ENCODE measurements around the gene RREB1. TPM values are rescaled to one million over a fixed set of nuclear protein-coding genes. Genes with fewer than 3 reads are reported as not detected.

The RREB1 gene
- total RNA-seq, 1 experiment from 2014 or later: 15.7 TPM

GRCh38 chr6:7216941-7217621 is 109.3 kb downstream of the RREB1 start:
- in situ Hi-C loops (cut with HindIII; ENCODE audit: low pct_unique_long_range_greater_than_20kb, low sequenced_read_pairs): no loop called here
- DNase-seq (ENCODE audit: low read depth, low spot score): no peak

DNA sequence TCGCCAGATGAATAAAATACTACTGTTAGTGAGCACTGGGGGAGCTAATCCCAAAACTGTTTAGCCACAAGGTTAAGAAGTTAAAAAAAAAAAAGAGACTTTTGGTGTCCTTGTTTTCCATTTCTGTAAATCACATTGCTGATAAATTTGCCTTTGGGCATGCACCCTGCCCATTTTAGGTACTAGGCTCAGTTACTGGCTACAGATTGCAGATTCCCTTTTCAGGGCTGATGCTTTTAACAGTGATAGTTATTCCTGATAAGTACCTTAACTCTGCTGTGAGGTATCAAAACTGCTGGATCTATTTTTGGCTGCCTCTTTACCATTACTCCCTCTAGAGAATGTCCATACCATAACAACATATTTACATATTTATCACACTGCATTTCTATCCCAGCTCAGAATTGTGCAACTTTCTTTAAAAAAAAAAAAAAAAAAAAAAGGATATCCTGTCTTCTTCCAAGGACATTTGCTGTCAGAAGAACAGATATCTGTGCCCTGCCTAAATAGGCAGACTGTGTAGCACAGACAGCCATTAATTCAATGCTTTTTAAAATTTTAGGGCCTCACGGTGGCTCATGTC is 110.7 kb downstream of the RREB1 start:
- in situ Hi-C loops (cut with HindIII; ENCODE audit: low pct_unique_long_range_greater_than_20kb, low sequenced_read_pairs): no loop called here

DNA sequence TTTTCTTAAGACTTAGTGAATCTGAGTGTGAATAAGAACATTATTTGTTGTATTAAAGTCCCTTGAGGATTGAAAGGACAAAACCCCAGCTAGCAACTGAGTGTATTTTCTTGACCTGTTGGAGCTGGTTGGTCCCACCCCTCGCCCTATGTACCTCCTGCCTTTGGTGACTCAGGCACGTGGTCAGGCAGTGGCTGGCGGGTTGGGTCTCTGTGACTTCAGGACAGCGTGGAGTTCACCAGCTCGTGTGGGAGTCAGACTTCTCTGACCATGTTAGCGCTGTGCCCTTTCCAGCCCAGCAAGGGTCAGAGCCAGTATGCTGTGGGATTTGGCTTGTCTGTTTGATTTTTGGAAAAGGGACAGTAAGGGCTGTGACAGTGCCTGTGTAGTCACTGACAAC is 111.5 kb downstream of the RREB1 start:
- DNase-seq (ENCODE audit: low read depth, low spot score): no peak
- in situ Hi-C loops (cut with HindIII; ENCODE audit: low pct_unique_long_range_greater_than_20kb, low sequenced_read_pairs): no loop called here

More for the DNA sequence above, 110.7 kb downstream of the RREB1 start:
- no peak for DNase-seq (ENCODE audit: low read depth, low spot score)

- DNase-seq (ENCODE audit: low read depth, low spot score): no peak
- in situ Hi-C loops (cut with HindIII; ENCODE audit: low pct_unique_long_range_greater_than_20kb, low sequenced_read_pairs): no loop called here
Measured at GRCh38 chr6:7222197-7222596, 114.4 kb downstream of the RREB1 start.

DNA sequence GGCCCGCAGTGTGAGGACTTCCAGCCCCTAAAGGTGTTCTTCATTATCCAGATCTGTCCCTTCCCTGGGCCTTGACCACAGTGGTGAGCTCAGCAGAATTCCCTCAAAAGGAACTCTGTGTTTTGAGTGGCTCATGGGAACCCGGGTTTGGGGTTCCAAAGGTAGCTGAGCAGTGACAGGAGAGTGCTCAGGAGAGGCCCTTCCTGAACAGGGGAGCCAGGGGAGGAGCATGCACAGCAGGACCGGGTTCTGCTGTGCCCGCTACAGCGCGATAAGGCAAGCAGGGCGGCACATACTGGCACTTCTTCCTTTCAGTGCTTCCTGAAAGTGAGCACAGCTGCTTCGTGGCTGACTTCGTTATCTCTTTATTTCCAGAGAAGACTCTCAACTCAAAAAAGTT is 117.0 kb downstream of the RREB1 start:
- in situ Hi-C loops (cut with HindIII; ENCODE audit: low pct_unique_long_range_greater_than_20kb, low sequenced_read_pairs): no loop called here

GRCh38 chr6:7228662-7229375 is 121.1 kb downstream of the RREB1 start:
- in situ Hi-C loops (cut with HindIII; ENCODE audit: low pct_unique_long_range_greater_than_20kb, low sequenced_read_pairs): no loop called here
- no peak for DNase-seq (ENCODE audit: low read depth, low spot score)

More for the DNA sequence above, 117.0 kb downstream of the RREB1 start:
- no peak for DNase-seq (ENCODE audit: low read depth, low spot score)

GRCh38 chr6:7229376-7230326 is 121.9 kb downstream of the RREB1 start:
- in situ Hi-C loops (cut with HindIII; ENCODE audit: low pct_unique_long_range_greater_than_20kb, low sequenced_read_pairs): no loop called here
- no peak for DNase-seq (ENCODE audit: low read depth, low spot score)

- in situ Hi-C loops (cut with HindIII; ENCODE audit: low pct_unique_long_range_greater_than_20kb, low sequenced_read_pairs): no loop called here
- DNase-seq (ENCODE audit: low read depth, low spot score): no peak
Measured at GRCh38 chr6:7230327-7230691, 122.5 kb downstream of the RREB1 start.

- in situ Hi-C loops (cut with HindIII; ENCODE audit: low pct_unique_long_range_greater_than_20kb, low sequenced_read_pairs): no loop called here
- no peak for DNase-seq (ENCODE audit: low read depth, low spot score)
Measured at GRCh38 chr6:7230956-7231713, 123.4 kb downstream of the RREB1 start.

GRCh38 chr6:7232351-7232750 is 124.6 kb downstream of the RREB1 start:
- in situ Hi-C loops (cut with HindIII; ENCODE audit: low pct_unique_long_range_greater_than_20kb, low sequenced_read_pairs): no loop called here

GRCh38 chr6:7234547-7234946 is 126.8 kb downstream of the RREB1 start:
- DNase-seq (ENCODE audit: low read depth, low spot score): no peak
- in situ Hi-C loops (cut with HindIII; ENCODE audit: low pct_unique_long_range_greater_than_20kb, low sequenced_read_pairs): no loop called here

More at GRCh38 chr6:7232351-7232750, 124.6 kb downstream of the RREB1 start:
- no peak for DNase-seq (ENCODE audit: low read depth, low spot score)

DNA sequence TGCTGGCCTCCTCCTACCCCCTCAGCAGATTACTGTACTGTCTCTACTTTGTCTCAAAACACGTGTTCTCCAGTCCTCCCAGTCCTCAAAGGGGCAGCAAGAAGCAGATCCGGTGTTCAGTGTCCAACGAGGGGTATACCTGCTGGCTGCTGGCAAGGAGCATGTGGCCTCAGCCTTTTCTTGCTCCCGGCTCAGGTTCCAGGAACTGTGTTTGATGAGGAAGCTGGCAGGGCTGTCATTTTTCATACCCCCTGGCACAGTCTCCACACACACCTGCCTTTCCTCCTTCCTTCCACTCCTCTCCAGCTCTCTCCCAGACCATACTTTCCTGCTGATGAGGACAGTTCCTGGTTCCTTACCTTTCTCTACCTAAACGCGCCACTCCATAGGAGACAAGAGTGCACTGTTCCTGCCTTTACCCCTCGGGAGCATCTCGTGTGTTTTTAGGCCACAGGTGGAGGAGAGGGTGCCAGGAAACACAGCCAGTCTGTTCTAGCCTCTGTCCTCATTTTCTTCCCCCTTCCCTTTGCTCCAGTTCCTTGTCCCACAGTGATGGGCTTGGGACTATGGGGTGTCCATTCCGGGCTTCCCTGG is 128.0 kb downstream of the RREB1 start:
- no peak for DNase-seq (ENCODE audit: low read depth, low spot score)
- in situ Hi-C loops (cut with HindIII; ENCODE audit: low pct_unique_long_range_greater_than_20kb, low sequenced_read_pairs): no loop called here

GRCh38 chr6:7236306-7237209 is 128.8 kb downstream of the RREB1 start:
- no peak for DNase-seq (ENCODE audit: low read depth, low spot score)
- in situ Hi-C loops (cut with HindIII; ENCODE audit: low pct_unique_long_range_greater_than_20kb, low sequenced_read_pairs): no loop called here

GRCh38 chr6:7237653-7238188 is 130.0 kb downstream of the RREB1 start:
- in situ Hi-C loops (cut with HindIII; ENCODE audit: low pct_unique_long_range_greater_than_20kb, low sequenced_read_pairs): no loop called here
- no peak for DNase-seq (ENCODE audit: low read depth, low spot score)

DNA sequence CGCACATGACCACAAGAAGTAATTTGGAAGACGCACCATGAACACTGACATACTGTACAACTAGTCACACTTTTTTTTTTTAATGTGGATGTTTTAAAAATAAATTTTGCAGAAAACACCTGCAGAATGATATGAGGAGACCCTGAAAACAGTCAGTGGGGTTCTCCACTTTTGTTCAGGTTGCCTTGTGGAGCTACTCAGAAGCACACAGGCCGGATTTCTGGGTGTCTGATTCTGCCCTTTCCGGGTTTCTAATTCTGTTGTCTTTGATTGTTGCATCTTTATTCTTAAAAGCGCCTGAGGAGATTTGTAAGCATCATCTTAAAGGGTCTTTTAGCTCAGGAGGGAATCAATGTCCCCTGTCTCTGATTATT is 130.8 kb downstream of the RREB1 start:
- in situ Hi-C loops (cut with HindIII; ENCODE audit: low pct_unique_long_range_greater_than_20kb, low sequenced_read_pairs): no loop called here
- no peak for DNase-seq (ENCODE audit: low read depth, low spot score)

Measured in SK-MEL-5 (cell line).